HG03045 (cell line): ENCODE data around the gene STAB2.
A peak's percentile ranks its signal among the peaks of the same experiment; 100 is the strongest.

Experiments used
- ATAC-seq: cut with Tn5 transposase; IDR thresholded peaks from one replicate; pipeline ENCODE4 v1.9.1; 2021; ENCODE audit warnings: mild to moderate bottlenecking, moderate library complexity; ENCODE audit not compliant: unreplicated experiment

The STAB2 gene, protein sequence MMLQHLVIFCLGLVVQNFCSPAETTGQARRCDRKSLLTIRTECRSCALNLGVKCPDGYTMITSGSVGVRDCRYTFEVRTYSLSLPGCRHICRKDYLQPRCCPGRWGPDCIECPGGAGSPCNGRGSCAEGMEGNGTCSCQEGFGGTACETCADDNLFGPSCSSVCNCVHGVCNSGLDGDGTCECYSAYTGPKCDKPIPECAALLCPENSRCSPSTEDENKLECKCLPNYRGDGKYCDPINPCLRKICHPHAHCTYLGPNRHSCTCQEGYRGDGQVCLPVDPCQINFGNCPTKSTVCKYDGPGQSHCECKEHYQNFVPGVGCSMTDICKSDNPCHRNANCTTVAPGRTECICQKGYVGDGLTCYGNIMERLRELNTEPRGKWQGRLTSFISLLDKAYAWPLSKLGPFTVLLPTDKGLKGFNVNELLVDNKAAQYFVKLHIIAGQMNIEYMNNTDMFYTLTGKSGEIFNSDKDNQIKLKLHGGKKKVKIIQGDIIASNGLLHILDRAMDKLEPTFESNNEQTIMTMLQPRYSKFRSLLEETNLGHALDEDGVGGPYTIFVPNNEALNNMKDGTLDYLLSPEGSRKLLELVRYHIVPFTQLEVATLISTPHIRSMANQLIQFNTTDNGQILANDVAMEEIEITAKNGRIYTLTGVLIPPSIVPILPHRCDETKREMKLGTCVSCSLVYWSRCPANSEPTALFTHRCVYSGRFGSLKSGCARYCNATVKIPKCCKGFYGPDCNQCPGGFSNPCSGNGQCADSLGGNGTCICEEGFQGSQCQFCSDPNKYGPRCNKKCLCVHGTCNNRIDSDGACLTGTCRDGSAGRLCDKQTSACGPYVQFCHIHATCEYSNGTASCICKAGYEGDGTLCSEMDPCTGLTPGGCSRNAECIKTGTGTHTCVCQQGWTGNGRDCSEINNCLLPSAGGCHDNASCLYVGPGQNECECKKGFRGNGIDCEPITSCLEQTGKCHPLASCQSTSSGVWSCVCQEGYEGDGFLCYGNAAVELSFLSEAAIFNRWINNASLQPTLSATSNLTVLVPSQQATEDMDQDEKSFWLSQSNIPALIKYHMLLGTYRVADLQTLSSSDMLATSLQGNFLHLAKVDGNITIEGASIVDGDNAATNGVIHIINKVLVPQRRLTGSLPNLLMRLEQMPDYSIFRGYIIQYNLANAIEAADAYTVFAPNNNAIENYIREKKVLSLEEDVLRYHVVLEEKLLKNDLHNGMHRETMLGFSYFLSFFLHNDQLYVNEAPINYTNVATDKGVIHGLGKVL (N-terminal part only)

DNA sequence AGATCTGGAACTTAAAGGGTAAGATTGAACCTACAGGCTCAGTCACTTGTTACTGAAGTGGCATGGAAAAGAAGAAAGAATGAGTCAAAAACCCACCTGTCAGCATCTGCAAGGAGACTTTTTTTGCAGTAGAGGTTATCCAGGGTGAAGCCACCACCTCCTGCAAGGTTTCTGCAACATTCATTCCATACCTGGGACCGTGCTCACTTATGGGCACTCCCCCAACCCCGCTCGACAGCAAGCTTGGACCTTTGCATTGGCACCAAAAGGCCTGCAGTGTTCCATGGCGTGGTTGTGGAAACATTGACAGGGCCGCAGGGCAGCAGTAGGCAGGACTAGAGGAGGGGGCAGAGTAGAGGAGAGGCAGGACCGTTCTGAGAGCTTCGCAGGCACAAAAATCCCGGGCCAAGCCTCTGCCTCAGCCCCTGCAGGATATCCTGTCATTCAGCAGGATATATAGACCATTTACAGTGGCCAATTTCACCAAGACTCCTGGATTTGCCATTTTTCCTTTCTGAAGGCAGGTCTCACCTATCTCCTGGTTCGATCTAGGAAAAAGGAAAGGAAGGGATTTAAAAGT is at the start of gene STAB2:
Gene STAB2, plus strand, starts transcription at position 483 of the 580 bp plus-strand sequence. CDS start 204 bp downstream, outside the sequence.
- no peak for ATAC-seq

DNA sequence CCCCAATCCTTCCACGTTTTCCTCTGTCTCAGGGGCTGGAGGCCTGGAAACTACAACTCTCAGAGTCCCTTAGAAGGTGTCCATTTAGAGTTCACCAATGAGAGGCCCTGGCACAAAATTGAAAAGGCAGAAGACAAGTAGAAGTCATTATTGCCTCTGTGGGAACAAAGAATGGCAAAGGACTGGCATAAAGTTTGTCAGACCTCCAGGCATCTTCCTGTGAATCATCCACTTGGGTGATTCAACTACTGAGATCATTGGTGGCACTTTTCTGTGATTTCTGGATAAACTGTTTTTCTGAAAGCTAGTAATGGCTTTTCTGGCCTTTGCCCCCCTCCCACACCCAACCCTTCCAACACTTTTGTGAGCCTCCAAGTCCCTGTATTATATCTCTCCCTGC is 48.7 kb upstream of the STAB2 start:
- ATAC-seq, result no peak

DNA sequence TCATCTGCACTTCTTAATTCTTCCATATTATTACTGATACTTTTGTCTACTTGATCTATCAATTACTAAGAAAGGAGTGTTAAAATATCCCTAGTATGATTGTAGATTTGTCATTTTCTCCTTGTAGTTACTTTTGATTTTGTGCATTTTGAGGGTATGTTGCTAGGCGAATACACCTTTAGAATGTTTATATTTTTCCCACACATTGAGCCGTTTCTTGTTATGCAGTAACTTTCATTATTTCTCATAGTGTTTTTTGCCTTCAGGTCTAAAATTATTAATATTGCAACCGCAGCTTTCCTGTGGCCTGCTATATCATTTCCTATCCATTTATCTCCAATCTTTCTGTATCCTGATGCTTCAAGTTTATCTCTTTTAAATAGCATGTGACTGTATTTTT is 46.8 kb upstream of the STAB2 start:
- ATAC-seq, result no peak

DNA sequence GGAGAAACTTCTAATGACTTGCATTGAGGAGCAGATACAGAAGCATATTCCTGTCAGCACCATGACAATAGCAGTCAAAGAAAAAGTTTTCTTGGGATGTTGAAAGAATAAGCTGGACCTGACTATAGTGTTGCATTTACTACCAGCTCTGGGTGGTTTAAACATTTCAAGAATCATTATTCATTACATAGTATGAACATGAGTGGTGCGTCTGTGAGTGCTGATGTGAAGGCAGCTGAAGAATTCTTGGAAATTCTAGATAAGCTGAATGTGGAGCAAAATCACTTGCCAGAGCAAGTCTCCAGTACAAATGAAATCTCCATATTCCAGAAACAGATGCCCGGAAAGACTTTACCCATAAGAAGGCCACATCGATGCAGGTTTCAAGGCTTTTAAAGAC is 45.0 kb upstream of the STAB2 start:
- ATAC-seq, result no peak

DNA sequence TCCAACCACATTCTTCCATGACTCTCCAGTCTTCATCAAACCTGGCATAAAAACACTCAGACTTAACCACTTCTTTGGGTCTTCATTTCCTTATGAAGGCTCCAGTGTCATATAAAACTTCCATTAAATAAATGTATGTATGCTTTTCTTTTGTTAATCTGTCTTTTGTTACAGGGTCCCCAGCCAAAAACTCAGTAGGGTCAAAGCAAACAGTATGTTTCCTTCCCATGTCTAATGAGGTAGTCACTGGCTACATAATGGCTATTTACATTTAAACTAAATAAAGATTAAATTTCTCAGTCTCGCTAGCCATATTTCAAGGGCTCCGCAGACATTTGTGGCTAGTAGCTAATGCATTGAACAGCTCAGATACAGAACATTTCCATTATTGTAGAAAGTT is 40.1 kb upstream of the STAB2 start:
- no peak for ATAC-seq

DNA sequence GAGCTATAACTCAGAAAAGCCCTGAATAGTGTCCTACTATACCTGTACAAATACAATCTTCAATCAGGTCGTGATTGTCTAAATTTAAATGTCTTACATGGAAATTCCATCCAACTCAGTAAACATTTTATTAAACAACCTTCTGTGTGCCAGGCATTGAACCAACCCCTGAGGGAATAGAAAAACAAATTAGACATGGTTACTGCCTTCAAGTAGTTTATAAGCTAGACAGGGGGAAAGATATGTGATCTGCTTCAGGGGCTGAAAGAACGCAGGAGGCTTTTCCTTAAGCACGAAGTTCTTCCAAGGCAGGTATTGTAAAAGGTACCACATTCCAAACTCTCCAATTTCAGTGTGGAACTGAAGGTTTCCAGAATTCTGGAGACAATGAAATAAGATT is 39.7 kb upstream of the STAB2 start:
- ATAC-seq, result no peak

DNA sequence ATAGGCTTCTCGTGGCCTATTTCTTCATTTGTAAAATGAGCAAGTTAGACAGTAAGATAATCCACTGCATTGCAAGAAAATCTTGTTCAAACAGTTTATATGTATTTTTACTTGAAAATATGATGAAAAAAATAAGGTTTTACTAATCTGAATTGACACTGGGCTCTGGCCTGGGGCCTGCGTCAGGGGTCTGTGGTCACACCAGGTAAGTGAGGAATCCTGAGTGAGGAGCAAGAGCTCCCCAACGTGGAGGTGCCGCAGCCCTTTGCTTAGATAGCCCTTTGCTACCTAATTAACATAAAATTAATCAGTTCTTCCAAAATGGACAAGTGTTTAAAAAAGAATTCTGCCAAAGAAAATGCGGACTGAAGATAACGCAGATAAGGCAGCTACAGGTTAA is 39.1 kb upstream of the STAB2 start:
- ATAC-seq, result no peak

DNA sequence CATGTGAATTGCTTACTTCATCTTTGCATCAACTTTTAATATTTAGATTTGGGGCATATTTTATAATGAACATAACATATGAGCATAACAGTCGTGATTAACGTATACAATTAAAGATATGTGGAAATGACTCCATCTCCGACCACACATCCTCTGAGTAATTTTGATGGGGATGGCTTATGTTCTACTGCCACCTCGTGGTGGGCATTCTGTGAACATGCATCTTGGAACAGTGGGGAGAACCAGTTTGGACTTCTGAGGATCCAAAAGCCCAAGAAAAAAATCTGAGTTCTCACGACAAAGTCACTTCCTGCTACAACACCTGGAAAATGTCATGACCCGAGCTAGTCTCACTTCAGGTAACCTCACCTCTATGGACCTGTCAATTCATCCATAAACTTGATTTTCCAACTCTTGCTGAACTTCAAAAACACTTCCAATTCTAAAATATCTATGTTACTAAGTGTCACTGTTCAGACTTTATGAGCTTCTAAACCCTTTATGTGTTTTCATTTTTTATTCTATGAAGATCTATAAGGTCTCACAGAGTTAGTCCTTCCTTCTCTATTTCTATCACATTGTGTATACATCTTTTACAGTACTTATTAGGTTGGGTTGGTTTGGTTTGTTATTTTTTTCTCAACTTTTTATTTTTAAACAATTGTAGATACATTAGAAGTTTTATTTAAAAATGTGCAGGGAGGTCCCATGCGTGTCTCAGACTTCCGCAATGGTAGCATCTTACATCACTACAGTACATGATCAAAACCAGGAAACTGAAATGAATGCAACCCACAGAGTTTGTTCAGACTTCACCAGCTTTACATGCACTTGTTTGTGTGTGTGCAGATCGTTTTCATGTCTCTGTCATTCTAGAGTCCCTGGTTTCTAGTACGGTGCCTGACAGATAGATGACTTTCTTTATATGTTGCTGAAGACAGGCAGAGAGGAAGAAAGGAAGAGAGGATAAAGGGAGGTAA is 38.2 kb upstream of the STAB2 start:
- peak; percentile 66 for ATAC-seq

DNA sequence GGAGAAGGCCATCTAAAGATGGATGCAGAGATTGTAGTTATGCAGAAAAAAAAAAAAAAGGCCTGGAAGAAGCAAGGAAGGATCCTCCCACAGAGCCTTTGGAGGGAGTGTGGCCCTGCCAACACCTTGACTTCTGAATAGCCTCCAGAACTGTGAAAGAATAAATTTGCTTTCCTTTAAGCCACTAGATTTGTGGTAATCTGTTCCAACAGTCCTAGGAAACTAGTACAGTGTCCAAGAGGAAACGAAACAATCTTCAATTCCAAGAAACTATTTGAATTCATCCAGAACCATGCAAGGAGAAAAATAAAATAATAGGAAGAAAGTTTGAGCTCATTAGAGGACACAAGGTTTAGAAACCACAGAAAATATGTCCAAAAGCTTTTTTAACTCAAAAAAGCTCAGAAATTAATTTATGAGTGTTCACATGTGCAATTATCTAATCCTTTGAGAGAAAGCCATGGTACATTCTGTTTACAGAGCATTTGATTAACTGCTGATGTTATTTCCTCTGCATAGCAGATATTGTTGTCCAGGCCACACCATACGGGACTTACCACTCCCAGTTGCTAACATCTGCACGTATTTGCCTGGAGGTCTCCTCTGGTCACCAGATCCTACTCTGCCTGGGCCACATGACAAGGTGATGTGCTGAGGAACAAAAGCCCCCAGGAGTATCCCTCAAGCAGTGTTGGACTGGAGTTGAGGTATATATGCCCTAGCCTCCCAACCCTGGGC is 30.0 kb upstream of the STAB2 start:
- no peak for ATAC-seq

DNA sequence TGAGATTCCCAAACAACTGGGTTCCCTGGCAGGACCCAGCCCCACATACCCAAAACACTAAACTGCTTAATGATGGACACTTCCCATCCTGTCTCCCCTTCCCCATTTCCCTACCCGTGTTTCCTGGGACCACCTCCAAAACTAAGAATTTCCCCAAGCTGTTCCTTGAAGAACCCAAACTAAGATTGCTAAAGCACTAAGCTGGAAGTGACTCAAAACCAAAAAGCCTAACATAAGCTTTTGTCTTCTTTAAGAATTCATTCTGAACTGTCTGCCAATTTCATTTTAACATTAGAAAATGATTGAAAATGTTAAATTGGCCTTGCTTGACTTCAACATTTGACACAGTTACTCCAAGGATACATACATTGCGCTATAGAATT is 29.5 kb upstream of the STAB2 start:
- no peak for ATAC-seq

DNA sequence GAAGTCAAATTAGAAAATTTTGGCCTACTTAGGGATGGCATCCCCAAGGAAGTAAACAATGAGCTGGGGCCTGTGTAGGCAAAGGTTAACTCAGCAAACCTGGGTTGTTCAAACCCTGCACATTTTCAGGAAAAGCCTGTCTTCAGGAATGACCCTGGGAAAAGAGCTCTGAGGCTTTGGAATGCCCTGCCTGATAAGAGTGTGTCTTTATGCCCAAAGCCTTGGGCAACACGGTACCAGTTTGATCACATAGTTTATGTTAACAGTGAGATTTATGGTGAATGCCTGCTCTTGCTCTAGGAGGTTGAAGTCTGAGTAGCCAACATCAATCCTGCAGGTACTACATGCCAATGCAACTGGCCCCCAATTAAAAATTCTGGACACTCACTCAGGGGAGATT is 28.2 kb upstream of the STAB2 start:
- no peak for ATAC-seq

DNA sequence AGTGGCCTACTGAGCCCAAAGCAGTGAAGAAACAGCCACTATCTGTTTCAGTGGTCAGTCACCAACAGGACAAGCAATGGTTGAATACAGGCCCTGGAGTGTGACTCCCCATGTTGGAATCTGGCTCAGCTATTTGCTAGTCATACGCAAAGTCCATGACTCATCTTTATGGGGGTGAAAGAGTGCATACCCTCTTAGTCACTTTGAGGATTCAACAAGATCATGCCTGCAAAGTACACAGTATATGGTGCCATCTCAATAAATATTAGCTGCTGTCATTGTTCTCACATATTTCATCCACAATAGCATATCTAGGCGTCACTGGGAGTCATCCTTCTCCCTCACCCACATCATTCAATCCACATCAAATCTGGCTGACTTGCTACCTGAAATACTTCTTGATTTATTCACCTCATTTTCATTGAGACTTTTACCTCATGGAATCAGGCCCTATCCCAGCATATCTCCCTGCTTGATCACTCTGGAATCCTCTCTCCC is 26.4 kb upstream of the STAB2 start:
- no peak for ATAC-seq

DNA sequence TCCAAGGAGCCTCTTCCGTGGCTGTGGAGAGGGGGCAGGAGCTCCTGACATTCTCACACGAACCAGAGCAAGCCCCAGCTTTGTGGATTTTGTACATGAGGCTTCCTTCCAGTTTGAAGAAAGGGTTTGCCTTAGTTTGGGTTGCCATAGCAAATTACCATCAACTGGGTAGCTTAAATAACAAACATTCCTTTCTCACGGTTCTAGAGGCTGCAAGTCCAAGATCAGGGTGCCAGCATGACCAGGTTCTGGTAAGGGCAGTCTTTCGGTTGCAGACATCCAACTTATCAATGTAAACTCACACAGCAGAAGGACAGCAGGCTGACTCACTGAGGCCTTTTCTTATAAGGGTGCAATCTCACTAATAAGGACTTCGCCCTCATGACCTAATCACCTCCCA is 25.9 kb upstream of the STAB2 start:
- ATAC-seq, result no peak

DNA sequence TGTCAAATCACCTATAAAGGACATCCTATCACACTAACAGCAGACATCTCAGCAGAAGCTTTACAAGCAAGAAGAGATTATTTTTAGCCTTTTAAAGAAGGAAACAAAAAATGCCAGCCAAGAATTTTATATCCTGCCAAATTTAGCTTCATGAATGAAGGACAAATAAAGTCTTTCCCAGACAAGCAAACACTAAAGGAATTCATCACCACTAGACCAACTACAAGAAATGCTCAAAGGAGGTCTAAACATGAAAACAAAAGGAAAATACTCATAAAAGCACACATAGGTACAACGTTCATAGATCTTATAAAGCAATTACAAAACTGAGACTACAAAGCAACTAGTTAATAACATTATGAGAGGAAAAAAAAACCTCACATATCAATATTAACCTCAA is 20.7 kb upstream of the STAB2 start:
- ATAC-seq, result no peak

DNA sequence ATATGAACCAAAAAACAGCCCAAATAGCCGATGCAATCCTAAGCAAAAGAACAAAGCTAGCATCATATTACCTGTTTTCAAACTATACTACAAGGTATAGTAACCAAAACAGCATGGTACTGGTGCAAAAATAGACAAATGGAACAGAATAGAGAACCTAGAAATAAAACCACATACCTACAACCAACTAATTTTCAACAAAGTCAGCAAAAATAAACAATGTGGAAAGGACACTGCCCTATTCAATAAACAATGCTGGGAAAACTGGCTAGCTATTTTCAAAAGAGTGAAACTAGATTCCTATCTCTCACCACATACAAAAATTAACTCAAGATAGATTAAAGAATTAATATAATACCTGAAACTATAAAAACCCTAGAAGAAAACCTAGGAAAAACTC is 17.8 kb upstream of the STAB2 start:
- no peak for ATAC-seq

DNA sequence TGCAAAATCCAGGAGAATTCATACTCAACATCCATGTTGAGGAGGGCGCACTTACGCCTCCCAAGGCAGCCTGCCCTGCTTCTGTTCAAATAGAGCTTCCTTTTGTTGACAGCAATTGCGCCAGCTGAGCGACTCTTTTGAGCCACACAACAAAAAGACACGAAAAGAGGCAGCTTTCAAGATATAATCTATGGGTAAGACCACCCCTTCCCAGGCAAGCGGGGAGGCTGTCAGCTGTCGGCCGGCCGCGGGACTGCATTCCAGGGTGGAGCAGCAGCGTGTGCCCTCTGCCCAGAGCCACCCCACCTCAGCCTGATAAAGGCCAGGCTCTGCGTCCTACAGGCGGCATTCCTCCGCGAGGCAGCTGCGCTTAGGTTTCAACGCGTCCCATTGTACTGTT is 15.8 kb upstream of the STAB2 start:
- no peak for ATAC-seq

DNA sequence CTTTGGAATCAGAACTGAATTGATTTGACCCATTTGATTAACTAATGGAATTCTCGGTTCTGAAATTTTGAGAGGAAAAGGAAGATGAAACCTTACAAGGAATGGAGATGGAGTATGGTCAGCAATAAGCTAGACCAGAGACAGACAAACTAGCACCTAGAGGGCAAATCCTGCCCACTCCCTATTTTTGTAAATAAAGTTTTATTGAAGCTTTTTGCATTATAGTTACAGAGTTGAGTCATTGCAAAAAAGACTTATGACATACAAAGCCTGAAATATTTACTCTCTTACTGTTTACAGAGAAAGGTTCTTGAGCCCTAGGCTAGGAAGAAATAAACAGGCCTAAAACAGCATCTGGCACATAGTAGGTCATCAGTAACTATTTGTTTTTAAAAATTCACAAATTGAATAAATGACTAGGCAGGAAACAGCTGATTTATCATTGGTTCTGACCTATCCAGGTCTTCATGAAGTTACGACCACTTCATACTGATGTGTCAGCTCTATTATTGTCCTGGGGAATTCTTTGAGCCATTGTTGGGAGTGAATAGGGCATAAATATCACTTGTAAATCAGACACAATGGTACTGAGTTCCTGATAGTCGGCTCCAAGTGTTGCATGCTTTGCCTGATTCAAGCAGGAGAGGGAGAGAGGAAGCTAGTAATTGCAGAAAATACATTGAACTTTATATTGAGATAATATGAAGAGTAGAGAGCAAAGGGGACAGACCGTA is 14.6 kb upstream of the STAB2 start:
- no peak for ATAC-seq

DNA sequence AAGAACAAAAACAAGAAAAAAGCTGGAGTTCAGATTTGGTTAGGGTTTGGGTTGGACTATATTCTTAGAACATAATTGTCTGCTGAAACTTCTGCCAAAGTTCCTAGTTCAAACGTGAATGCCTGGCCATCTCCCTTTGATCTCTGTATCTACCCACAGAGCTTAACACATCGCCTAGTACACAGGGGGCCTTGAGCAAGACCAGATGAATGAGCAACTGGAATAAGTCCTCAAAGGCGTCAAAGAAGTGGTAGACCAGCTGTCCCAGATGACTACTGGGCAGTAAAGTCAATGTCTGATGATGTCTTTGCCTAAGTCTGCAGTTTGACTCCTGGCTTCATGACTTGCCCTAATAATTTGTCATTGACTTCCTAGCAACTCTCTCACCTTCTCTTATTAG is 13.9 kb upstream of the STAB2 start:
- no peak for ATAC-seq
